HG03097 (cell line): Measurements from ENCODE around the gene PPOX.
A peak's percentile ranks its signal among the peaks of the same experiment; 100 is the strongest.

Experiments used
- ATAC-seq: cut with Tn5 transposase; IDR thresholded peaks from one replicate; pipeline ENCODE4 v1.9.1; 2021; ENCODE audit not compliant: unreplicated experiment, low FRiP score

The PPOX gene

GRCh38 chr1:161165742-161166668 is at the start of gene PPOX:
Gene PPOX (plus strand): TSS chr1:161166426. CDS start chr1:161166848, 422 bp downstream.
- peak; percentile 85 for ATAC-seq

- peak; percentile 67 for ATAC-seq
Observed at GRCh38 chr1:161117759-161118581, 48.3 kb upstream of the PPOX start, which contains the start of the genes NIT1 and PFDN2. Gene NIT1 (plus strand): TSS chr1:161118105. CDS start chr1:161118177, 72 bp downstream. Gene PFDN2 (minus strand): TSS chr1:161118037. CDS start chr1:161118026, 11 bp downstream.

- ATAC-seq, result no peak
Observed at GRCh38 chr1:161119092-161119903, 46.9 kb upstream of the PPOX start.

DNA sequence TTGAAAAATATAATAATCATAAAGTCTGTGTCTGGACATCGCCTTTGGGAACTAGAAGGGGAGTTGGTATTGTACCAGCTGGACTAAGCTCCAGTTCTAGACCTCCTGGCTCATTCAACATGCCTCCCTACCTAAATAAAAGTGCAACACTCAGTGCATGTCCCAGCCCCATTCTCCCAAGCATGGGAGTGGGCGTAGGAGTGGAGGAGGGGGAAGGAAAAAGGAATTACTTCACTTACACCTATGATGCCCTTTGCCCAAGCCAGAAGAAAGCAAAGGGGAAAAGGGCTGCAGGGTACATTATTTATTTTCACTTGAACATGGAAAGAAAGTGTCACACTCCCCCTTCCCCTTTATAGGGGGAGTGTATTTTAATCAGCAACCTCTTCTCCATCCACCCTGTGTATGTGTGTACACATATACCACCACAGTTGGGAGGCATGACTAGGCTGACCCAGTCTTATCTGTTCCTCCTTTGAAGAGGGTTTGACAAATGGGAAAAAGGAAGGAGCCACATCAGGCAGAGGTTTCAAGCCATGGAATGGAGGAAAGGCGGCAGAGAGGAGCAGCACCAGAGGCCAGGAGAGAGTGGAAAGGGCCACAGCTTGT is 45.1 kb upstream of the PPOX start:
- ATAC-seq, result no peak

GRCh38 chr1:161121834-161122233 is 44.4 kb upstream of the PPOX start:
- no peak for ATAC-seq

GRCh38 chr1:161122967-161123366 is 43.3 kb upstream of the PPOX start:
- ATAC-seq, result no peak

- no peak for ATAC-seq
Observed at GRCh38 chr1:161127649-161128048, 38.6 kb upstream of the PPOX start.

- no peak for ATAC-seq
Observed at GRCh38 chr1:161128591-161129420, 37.4 kb upstream of the PPOX start.

DNA sequence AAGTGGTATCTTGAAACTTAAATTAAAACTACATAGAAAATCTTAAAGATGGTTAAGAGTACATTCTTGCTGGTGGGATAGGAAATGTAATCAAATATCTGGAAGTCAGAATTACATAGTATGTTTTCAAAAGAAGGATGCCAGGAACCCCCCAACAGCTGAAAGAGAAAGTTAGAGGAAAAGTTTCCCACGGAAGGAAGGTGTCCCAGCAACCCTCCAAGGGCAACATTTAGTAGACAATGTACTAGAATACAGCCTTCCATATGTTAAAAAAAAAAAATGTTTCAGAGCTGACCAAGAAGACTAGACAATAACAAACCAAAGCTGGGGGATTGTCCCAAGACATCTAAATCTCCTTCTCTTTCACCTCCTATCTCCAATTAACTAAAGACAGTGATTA is 36.0 kb upstream of the PPOX start:
- ATAC-seq, result no peak

GRCh38 chr1:161131523-161132409 is 34.5 kb upstream of the PPOX start:
- no peak for ATAC-seq

- peak; percentile 92 for ATAC-seq
Observed at GRCh38 chr1:161132410-161133219, 33.6 kb upstream of the PPOX start, which contains the start of gene DEDD. Gene DEDD (minus strand): TSS chr1:161132667. CDS start chr1:161124462, 8,205 bp downstream.

- no peak for ATAC-seq
Observed at GRCh38 chr1:161133220-161133740, 32.9 kb upstream of the PPOX start.

GRCh38 chr1:161137881-161138280 is 28.3 kb upstream of the PPOX start:
- ATAC-seq, result no peak

- ATAC-seq, result no peak
Observed at GRCh38 chr1:161138431-161138830, 27.8 kb upstream of the PPOX start.

DNA sequence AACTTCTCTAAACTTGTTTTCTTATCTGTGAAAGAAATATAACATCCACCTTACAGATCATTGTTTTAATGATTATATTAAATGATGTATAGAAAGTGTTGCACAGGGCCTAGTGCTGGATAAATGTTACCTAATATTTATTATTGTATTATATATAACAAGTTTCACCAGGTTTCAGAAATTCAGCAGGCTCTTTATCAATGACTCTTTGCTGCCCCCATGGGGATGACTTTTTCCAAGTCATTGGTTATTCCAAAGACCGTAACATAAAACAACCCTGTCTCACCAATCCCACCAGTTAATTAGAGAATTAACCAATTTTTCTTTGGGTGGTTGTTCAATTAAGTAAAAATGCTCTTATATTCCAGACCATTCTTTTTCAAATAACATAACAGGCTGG is 26.5 kb upstream of the PPOX start:
- no peak for ATAC-seq

- no peak for ATAC-seq
Observed at GRCh38 chr1:161140755-161141400, 25.3 kb upstream of the PPOX start.
